AG04450 (cell line): ENCODE data around the gene HOXB2. TPM values are rescaled to one million over a fixed set of nuclear protein-coding genes. Genes with fewer than 3 reads are reported as not detected.
A peak's percentile ranks its signal among the peaks of the same experiment; 100 is the strongest.

Experiments
- CTCF ChIA-PET: fragments of 300-600, 350-600 bp; formaldehyde crosslinking; extraction: SDS; loops from one replicate; lab custom pipeline; 2022; ENCODE audit warnings: antibody characterized with exemption, inconsistent platforms; lab: Charles Lee
- POLR2A ChIA-PET: fragments of 350-600 bp; formaldehyde crosslinking; extraction: SDS; loops from one replicate; lab custom pipeline; 2021; ENCODE audit warnings: antibody characterized with exemption, inconsistent platforms; lab: Yijun Ruan, JAX
- DNase-seq: peaks from one replicate; pipeline ENCODE4 v3.0.0-alpha.2; 2011; ENCODE audit warnings: low read depth, low spot score
- H3K27ac ChIP-seq: one replicate; pipeline ENCODE4 v1.5.1; 2012; ENCODE audit warnings: low read depth, low read length, control low read depth
- H3K27me3 ChIP-seq: one replicate; pipeline ENCODE4 v1.6.0; 2012; ENCODE audit warnings: low read length; ENCODE audit not compliant: control insufficient read depth, insufficient read depth
- H3K4me3 ChIP-seq: 2 replicates; pipeline ENCODE4 v1.5.1; 2011; ENCODE audit warnings: mild to moderate bottlenecking, low read depth, low read length, control low read depth
- H3K9me3 ChIP-seq: 2 replicates; pipeline ENCODE4 v1.5.1; 2012; ENCODE audit warnings: low read length; ENCODE audit not compliant: control insufficient read depth, insufficient read depth
- CTCF ChIP-seq: IDR thresholded peaks from 2 replicates; pipeline ENCODE4 v1.5.1; 2011; ENCODE audit warnings: low read depth, low read length, control low read depth, inconsistent platforms
- polyA plus RNA-seq: library from polyadenylated mRNA; depleted of rRNA; stranded (reverse); fragments of >200 nt; gene quantifications from 2 replicates; pipeline ENCODE4 v1.2.3, GENCODE V29; 2011

The HOXB2 gene
- polyA plus RNA-seq, 1 experiment = 16.3 TPM

- Histone ChIP-seq H3K27ac (peak overlapping the region; percentile 89), H3K9me3 (no peaks in the 10 kb centered on the region; the same call in 1 of the 2 replicates), H3K4me3 (peak overlapping the region; percentile 48), H3K27me3 (no peaks in the 10 kb centered on the region)
- CTCF ChIA-PET = interaction anchor here (0.8 to 1.5 kb wide), 4 partner anchors 16 to 216 kb away, joined by 3 to 4 read pairs (median 3); no protein-coding TSS in a partner anchor
- no peak for DNase-seq
- POLR2A ChIA-PET = interaction anchor here (0.6 to 3.8 kb wide), 5 partner anchors 10 to 167 kb away, joined by 3 to 12 read pairs (median 3); no protein-coding TSS in a partner anchor
- TF ChIP-seq CTCF = no peak
Measured at GRCh38 chr17:48551596-48552465, 6.9 kb upstream of the HOXB2 start.

GRCh38 chr17:48551214-48551555 is 6.3 kb upstream of the HOXB2 start:
- POLR2A ChIA-PET = interaction anchor here (0.6 to 3.8 kb wide), 4 partner anchors 10 to 167 kb away, joined by 3 to 12 read pairs (median 6); no protein-coding TSS in a partner anchor
- H3K27ac ChIP-seq = peak overlapping the region; percentile 89
- no peak for DNase-seq
- no peaks in the 10 kb centered on the region for H3K27me3 ChIP-seq
- peak overlapping the region; percentile 48 for H3K4me3 ChIP-seq
- no peaks in the 10 kb centered on the region; the same call in 1 of the 2 replicates for H3K9me3 ChIP-seq
- CTCF ChIA-PET = interaction anchor here (0.9 to 1.5 kb wide), 2 partner anchors 16 to 200 kb away, joined by 3 read pairs; no protein-coding TSS in a partner anchor
- no peak for TF ChIP-seq CTCF

DNA sequence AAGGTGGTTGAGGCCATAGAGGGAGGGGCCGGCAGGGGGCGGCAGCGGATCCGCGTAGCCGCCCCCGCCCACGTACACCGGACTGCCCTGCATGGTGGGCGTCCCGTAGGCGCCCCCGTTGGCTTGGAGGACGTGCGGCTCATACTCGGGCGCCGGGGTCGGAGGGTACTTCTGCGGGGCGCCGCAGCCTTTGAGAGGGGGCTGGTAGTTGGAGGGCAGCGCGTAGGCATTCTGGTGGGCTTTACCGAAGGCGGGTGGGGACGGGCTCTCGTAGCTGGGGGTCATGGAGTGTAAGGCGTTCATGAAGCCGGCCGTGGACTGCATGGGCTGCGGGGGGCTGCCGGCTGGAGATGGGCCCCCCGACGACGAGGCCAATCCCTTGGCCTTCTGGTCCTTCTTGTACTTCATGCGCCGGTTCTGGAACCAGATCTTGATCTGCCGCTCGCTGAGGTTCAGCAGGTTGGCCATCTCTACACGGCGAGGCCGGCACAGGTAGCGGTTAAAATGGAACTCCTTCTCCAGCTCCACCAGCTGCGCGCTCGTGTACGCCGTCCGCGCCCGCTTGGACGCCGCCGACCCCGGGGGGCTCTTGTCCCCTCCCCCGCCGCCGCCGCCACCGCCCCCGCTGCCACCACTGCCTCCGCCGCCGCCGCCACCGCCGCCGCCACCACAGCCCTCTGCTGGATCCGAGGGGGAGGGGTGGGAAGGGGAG is 5.7 kb upstream of the HOXB2 start:
- POLR2A ChIA-PET = interaction anchor here (0.7 to 3.8 kb wide), 4 partner anchors 9 to 38 kb away, joined by 3 to 12 read pairs (median 4); no protein-coding TSS in a partner anchor

GRCh38 chr17:48549914-48550501 is 5.1 kb upstream of the HOXB2 start:
- DNase-seq = no peak
- POLR2A ChIA-PET = interaction anchor here (0.7 to 3.8 kb wide), 5 partner anchors 9 to 38 kb away, joined by 3 to 12 read pairs (median 3); no protein-coding TSS in a partner anchor
- no peaks in the 10 kb centered on the region for H3K27me3 ChIP-seq
- H3K4me3 ChIP-seq = peak overlapping the region; percentile 48
- TF ChIP-seq CTCF = peak; percentile 49; the same call in 1 of the 2 replicates
- CTCF ChIA-PET = interaction anchor here (0.6 to 1.7 kb wide), 3 partner anchors 43 to 242 kb away, joined by 3 to 9 read pairs (median 5); partner anchors contain the start of gene HOXB5
- no peaks in the 10 kb centered on the region; the same call in 1 of the 2 replicates for H3K9me3 ChIP-seq
- peak overlapping the region; percentile 96 for H3K27ac ChIP-seq

More for the DNA sequence above, 5.7 kb upstream of the HOXB2 start:
- Histone ChIP-seq H3K27me3 (no peaks in the 10 kb centered on the region), H3K27ac (peak overlapping the region; percentile 96), H3K9me3 (no peaks in the 10 kb centered on the region; the same call in 1 of the 2 replicates), H3K4me3 (peak overlapping the region; percentile 48)
- no peak; the same call in 1 of the 2 replicates for TF ChIP-seq CTCF
- CTCF ChIA-PET = interaction anchor here (0.6 to 1.5 kb wide), 3 partner anchors 17 to 243 kb away, joined by 3 read pairs; no protein-coding TSS in a partner anchor
- DNase-seq = no peak
